ENCODE results near the gene ASB11. TPM values are rescaled to one million over a fixed set of nuclear protein-coding genes. Genes with fewer than 3 reads are reported as not detected.

ASB11 gene
- total RNA-seq, 2 experiments from 2014 or later: not detected

DNA sequence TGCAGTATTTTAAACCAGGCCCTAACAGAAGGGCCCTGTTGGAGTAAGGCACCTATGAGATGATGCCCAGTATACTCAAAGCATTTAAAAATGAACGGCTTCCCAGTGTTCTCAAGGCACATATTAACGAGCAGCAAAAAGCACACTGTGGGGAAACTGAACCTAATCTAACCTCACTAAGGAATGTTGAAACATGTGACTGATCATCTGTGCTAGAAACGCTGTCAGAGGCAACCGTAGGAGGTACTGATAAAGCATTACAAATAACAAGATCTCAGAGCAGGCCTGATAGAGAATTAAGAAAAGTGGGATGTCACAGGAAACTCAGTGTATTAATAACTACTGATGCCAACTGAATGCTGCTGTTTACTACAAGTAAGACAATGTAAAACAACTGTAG lies 69.5 kb downstream of the ASB11 start:
- Histone ChIP-seq H3K27ac (ENCODE audit: low read depth in 1 of 2, low read length in 2 of 2) (no peak overlapping the region), H3K36me3 (ENCODE audit: insufficient read depth, low read length) (no peaks in the 10 kb centered on the region), H3K4me3 (ENCODE audit: low read length) (no peak overlapping the region), H3K27me3 (ENCODE audit: control insufficient read depth in 1 of 2, insufficient read depth in 2 of 2, low read length in 2 of 2) (no peaks in the 10 kb centered on the region), H3K4me1 (ENCODE audit: insufficient read depth, low read length) (no peaks in the 10 kb centered on the region), H3K9me3 (ENCODE audit: control insufficient read depth in 1 of 2, insufficient read depth in 1 of 2, low read length in 2 of 2) (no peaks in the 10 kb centered on the region)
- Mint-ChIP-seq H3K4me1 (ENCODE audit: low read depth) (no peaks in the 10 kb centered on the region), H3K4me3 (no peak overlapping the region), H3K9me3 (no peaks in the 10 kb centered on the region), H3K27me3 (no peaks in the 10 kb centered on the region), H3K36me3 (ENCODE audit: low read depth) (no peaks in the 10 kb centered on the region), H3K27ac (no peak overlapping the region)
- intact Hi-C loops (cut with DNase I, micrococcal nuclease): loop anchor here in 1 of 2 experiments (2.0 kb wide), 1 partner anchor 1737 kb away; no protein-coding TSS in a partner anchor
- DNase-seq (no peak), ATAC-seq (ENCODE audit: poor library complexity) (no peak)
- ChIA-PET CTCF (no interaction called here), POLR2A (no interaction called here)
- TF ChIP-seq, protein P1, sequence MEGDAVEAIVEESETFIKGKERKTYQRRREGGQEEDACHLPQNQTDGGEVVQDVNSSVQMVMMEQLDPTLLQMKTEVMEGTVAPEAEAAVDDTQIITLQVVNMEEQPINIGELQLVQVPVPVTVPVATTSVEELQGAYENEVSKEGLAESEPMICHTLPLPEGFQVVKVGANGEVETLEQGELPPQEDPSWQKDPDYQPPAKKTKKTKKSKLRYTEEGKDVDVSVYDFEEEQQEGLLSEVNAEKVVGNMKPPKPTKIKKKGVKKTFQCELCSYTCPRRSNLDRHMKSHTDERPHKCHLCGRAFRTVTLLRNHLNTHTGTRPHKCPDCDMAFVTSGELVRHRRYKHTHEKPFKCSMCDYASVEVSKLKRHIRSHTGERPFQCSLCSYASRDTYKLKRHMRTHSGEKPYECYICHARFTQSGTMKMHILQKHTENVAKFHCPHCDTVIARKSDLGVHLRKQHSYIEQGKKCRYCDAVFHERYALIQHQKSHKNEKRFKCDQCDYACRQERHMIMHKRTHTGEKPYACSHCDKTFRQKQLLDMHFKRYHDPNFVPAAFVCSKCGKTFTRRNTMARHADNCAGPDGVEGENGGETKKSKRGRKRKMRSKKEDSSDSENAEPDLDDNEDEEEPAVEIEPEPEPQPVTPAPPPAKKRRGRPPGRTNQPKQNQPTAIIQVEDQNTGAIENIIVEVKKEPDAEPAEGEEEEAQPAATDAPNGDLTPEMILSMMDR (IDR thresholded peaks at IDR 0.05): no peak

DNA sequence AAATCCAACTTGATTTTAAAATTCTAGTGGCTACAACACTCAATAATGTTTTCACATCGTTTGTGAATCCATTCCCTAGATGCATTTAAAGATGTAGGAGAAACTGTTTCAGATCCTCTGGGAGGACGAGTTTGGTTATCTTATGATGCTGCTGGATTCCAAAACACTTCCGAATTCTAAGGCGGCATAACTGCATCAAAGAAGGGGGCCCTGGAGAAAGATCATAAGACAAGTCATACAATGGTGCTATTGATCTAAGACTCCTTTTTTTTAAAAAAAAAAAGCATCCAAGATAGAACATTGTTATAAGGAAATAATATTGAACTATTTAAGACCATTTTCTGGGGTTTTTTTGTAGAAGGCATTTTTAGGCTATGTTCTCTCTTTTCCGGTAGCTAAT lies 71.0 kb downstream of the ASB11 start:
- H3K9me3 Mint-ChIP-seq: no peaks in the 10 kb centered on the region
- no peak overlapping the region for H3K4me3 Mint-ChIP-seq
- ChIA-PET POLR2A (no interaction called here), CTCF (no interaction called here)
- H3K27ac Mint-ChIP-seq: no peak overlapping the region
- Histone ChIP-seq H3K27ac (ENCODE audit: low read depth in 1 of 2, low read length in 2 of 2) (no peak overlapping the region), H3K27me3 (ENCODE audit: control insufficient read depth in 1 of 2, insufficient read depth in 2 of 2, low read length in 2 of 2) (no peaks in the 10 kb centered on the region), H3K36me3 (ENCODE audit: insufficient read depth, low read length) (no peaks in the 10 kb centered on the region), H3K4me1 (ENCODE audit: insufficient read depth, low read length) (no peaks in the 10 kb centered on the region), H3K9me3 (ENCODE audit: control insufficient read depth in 1 of 2, insufficient read depth in 1 of 2, low read length in 2 of 2) (no peaks in the 10 kb centered on the region), H3K4me3 (ENCODE audit: low read length) (no peak overlapping the region)
- TF ChIP-seq, protein P1 (IDR thresholded peaks at IDR 0.05): no peak
- H3K36me3 Mint-ChIP-seq (ENCODE audit: low read depth): no peaks in the 10 kb centered on the region
- no peak for DNase-seq
- no peaks in the 10 kb centered on the region for H3K4me1 Mint-ChIP-seq (ENCODE audit: low read depth)
- H3K27me3 Mint-ChIP-seq: no peaks in the 10 kb centered on the region
- intact Hi-C loops (cut with DNase I, micrococcal nuclease): loop anchor here (2.0 to 5.0 kb wide), 3 partner anchors 102 to 1736 kb away; no protein-coding TSS in a partner anchor
- no peak for ATAC-seq (ENCODE audit: poor library complexity)

DNA sequence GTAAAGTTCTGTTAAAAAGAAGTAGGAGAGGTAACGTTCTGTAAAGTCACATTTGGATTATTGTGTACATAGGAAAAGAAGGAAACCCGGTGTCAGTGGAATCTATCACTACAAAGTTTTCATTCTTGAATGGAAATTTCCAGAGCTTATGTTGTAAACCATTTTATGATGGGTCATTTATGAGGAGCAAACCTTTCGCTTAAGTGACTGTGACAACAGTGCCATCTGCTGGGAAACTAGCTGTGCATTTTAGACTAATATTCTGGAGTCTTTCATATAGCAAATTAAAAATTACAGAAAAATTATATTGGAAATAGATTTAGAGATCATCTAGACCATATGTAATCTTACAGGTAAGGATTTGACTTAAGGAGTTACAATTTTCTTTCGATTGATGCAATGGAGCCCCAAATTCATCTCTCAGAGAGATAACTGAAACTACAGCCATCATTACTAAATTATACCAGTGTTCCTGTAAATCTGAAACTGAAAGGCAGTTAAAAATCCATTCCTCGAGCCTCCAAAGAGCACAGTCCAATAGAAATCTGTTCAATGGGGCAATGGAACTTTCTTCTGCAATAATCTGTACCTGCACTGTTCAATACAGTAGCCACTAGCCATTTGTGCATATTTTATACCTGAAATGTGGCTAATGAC lies 72.4 kb downstream of the ASB11 start:
- peak in 13 of 14 experiments; percentile 3 to 69 (median 32) for DNase-seq
- no peaks in the 10 kb centered on the region for H3K9me3 ChIP-seq (ENCODE audit: control insufficient read depth in 1 of 2, insufficient read depth in 1 of 2, low read length in 2 of 2)
- no peaks in the 10 kb centered on the region for H3K4me1 Mint-ChIP-seq (ENCODE audit: low read depth)
- no peaks in the 10 kb centered on the region for H3K36me3 Mint-ChIP-seq (ENCODE audit: low read depth)
- no peak overlapping the region for H3K4me3 ChIP-seq (ENCODE audit: low read length)
- H3K4me3 Mint-ChIP-seq: no peak overlapping the region
- H3K36me3 ChIP-seq (ENCODE audit: insufficient read depth, low read length): no peaks in the 10 kb centered on the region
- intact Hi-C loops (cut with DNase I, micrococcal nuclease): loop anchor here (1.0 to 5.0 kb wide), 5 partner anchors 101 to 1204 kb away; no protein-coding TSS in a partner anchor
- ChIA-PET CTCF (interaction anchor here (0.6 to 1.1 kb wide), 5 partner anchors 9 to 1204 kb away, joined by 3 to 8 read pairs (median 3); no protein-coding TSS in a partner anchor), POLR2A (no interaction called here)
- ATAC-seq (ENCODE audit: poor library complexity): no peak
- H3K27ac Mint-ChIP-seq: no peak overlapping the region
- H3K4me1 ChIP-seq (ENCODE audit: insufficient read depth, low read length): no peaks in the 10 kb centered on the region
- no peaks in the 10 kb centered on the region for H3K9me3 Mint-ChIP-seq
- H3K27me3 Mint-ChIP-seq: no peaks in the 10 kb centered on the region
- no peak overlapping the region for H3K27ac ChIP-seq (ENCODE audit: low read depth in 1 of 2, low read length in 2 of 2)
- no peaks in the 10 kb centered on the region for H3K27me3 ChIP-seq (ENCODE audit: control insufficient read depth in 1 of 2, insufficient read depth in 2 of 2, low read length in 2 of 2)
- TF ChIP-seq, protein P1 (IDR thresholded peaks at IDR 0.05): peak; percentile 54
